Neural cell (in vitro differentiated cells): Measurements from ENCODE around the gene PSMB7. TPM values are rescaled to one million over a fixed set of nuclear protein-coding genes. Genes with fewer than 3 reads are reported as not detected.

Source experiments
- H2AFZ ChIP-seq: fragments of 200-600, 300-800 bp; sonication (generic), shearing (Covaris generic); 2 replicates; pipeline ENCODE4 v1.6.0; 2014; ENCODE audit warnings: low read depth, mild to moderate bottlenecking, antibody characterized with exemption, low read length, moderate library complexity
- H3F3A ChIP-seq: fragments of 200-600 bp; shearing (Covaris generic); 2 replicates; pipeline ENCODE4 v1.6.1; 2016; ENCODE audit warnings: mild to moderate bottlenecking, moderate library complexity, mixed read lengths, antibody characterized with exemption, low read length; ENCODE audit not compliant: insufficient read depth, poor library complexity, severe bottlenecking
- H3K27ac ChIP-seq: fragments of 200-600, 300-800 bp; sonication (generic), shearing (Covaris generic); 2 replicates; pipeline ENCODE4 v1.5.1; 2014; ENCODE audit warnings: mild to moderate bottlenecking, low read length, moderate library complexity
- H3K27me3 ChIP-seq: fragments of 300-800, 200-600 bp; sonication (generic), shearing (Covaris generic); 2 replicates; pipeline ENCODE4 v1.6.0; 2014; ENCODE audit warnings: mild to moderate bottlenecking, low read depth, low read length, moderate library complexity; ENCODE audit not compliant: insufficient read depth
- H3K36me3 ChIP-seq: fragments of 300-800, 200-600 bp; sonication (generic), shearing (Covaris generic); 2 replicates; pipeline ENCODE4 v1.5.1; 2014; ENCODE audit warnings: mild to moderate bottlenecking, antibody characterized with exemption, low read length, moderate library complexity; ENCODE audit not compliant: insufficient read depth
- H3K4me2 ChIP-seq: fragments of 300-800, 200-600 bp; sonication (generic), shearing (Covaris generic); 2 replicates; pipeline ENCODE4 v1.6.0; 2014; ENCODE audit warnings: mild to moderate bottlenecking, low read length
- H3K4me3 ChIP-seq: fragments of 300-800, 200-600 bp; sonication (generic), shearing (Covaris generic); 2 replicates; pipeline ENCODE4 v1.5.1; 2014; ENCODE audit warnings: mild to moderate bottlenecking, low read length, moderate library complexity
- H3K79me2 ChIP-seq: fragments of 200-600 bp; shearing (Covaris generic); replicated peaks from 2 replicates; pipeline ENCODE4 v1.6.0; 2014; ENCODE audit warnings: mild to moderate bottlenecking, low read length, moderate library complexity; ENCODE audit not compliant: insufficient read depth
- H3K9ac ChIP-seq: fragments of 300-800, 200-600 bp; sonication (generic), shearing (Covaris generic); 2 replicates; pipeline ENCODE4 v1.6.1; 2016; ENCODE audit warnings: mild to moderate bottlenecking, low read length, mixed read lengths
- H3K9me2 ChIP-seq: fragments of 200-600 bp; shearing (Covaris generic); 2 replicates; pipeline ENCODE4 v1.6.1; 2016; ENCODE audit warnings: mild to moderate bottlenecking, low read length, mixed read lengths; ENCODE audit not compliant: insufficient read depth
- H3K9me3 ChIP-seq: fragments of 200-600, 300-800 bp; sonication (generic), shearing (Covaris generic); 2 replicates; pipeline ENCODE4 v1.6.1; 2016; ENCODE audit warnings: mild to moderate bottlenecking, mixed run types, low read length, moderate library complexity, mixed read lengths
- H4K20me1 ChIP-seq: fragments of 200-600 bp; shearing (Covaris generic); 2 replicates; pipeline ENCODE4 v1.6.1; 2016; ENCODE audit warnings: mild to moderate bottlenecking, mixed run types; ENCODE audit not compliant: insufficient read depth
- CTCF ChIP-seq: fragments of 450-650 bp; IDR thresholded peaks from 2 replicates; pipeline ENCODE4 v1.5.1; 2014; ENCODE audit warnings: antibody characterized with exemption, mild to moderate bottlenecking, moderate library complexity; ENCODE audit not compliant: poor library complexity, severe bottlenecking
- EP300 ChIP-seq: fragments of 450-650 bp; conservative IDR thresholded peaks from 2 replicates; pipeline ENCODE4 v1.6.1; 2014; ENCODE audit warnings: antibody characterized with exemption, mild to moderate bottlenecking, moderate library complexity; ENCODE audit not compliant: poor library complexity, severe bottlenecking
- EZH2 ChIP-seq: fragments of 200-600, 300-800 bp; shearing (Covaris generic), sonication (generic); IDR thresholded peaks from 2 replicates; pipeline ENCODE4 v1.6.1; 2014; ENCODE audit warnings: antibody characterized with exemption, low read length, borderline replicate concordance, mild to moderate bottlenecking; ENCODE audit not compliant: insufficient read depth, poor library complexity, severe bottlenecking
- MXI1 ChIP-seq: fragments of 450-650 bp; conservative IDR thresholded peaks from 2 replicates; pipeline ENCODE4 v1.6.1; 2014; ENCODE audit warnings: antibody characterized with exemption, mild to moderate bottlenecking; ENCODE audit not compliant: poor library complexity, severe bottlenecking
- POLR2AphosphoS5 ChIP-seq: IDR thresholded peaks from 2 replicates; pipeline ENCODE4 v1.6.1; 2012
- RAD21 ChIP-seq: fragments of 450-650 bp; conservative IDR thresholded peaks from 2 replicates; pipeline ENCODE4 v1.6.1; 2014; ENCODE audit warnings: antibody characterized with exemption, mild to moderate bottlenecking, moderate library complexity
- REST ChIP-seq: IDR thresholded peaks from 2 replicates; pipeline ENCODE4 v1.6.1; 2012; ENCODE audit warnings: borderline replicate concordance
- SMC3 ChIP-seq: fragments of 450-650 bp; conservative IDR thresholded peaks from 2 replicates; pipeline ENCODE4 v1.6.1; 2014; ENCODE audit warnings: antibody characterized with exemption, mild to moderate bottlenecking, moderate library complexity; ENCODE audit not compliant: poor library complexity
- TAF1 ChIP-seq: IDR thresholded peaks from 2 replicates; pipeline ENCODE4 v1.6.1; 2012; ENCODE audit warnings: low read depth
- polyA plus RNA-seq: library from polyadenylated mRNA; depleted of rRNA; stranded (reverse); fragments of >200 nt; gene quantifications from 2 replicates; pipeline ENCODE4 v1.2.3, GENCODE V29; 2014

The PSMB7 gene
- polyA plus RNA-seq, 1 donor from 2014 or later, result 363 TPM

GRCh38 chr9:124439086-124439485 lies 23.8 kb upstream of the PSMB7 start:
- H3K9me2 ChIP-seq, result no peaks in the 10 kb centered on the region

GRCh38 chr9:124438091-124438490 lies 22.8 kb upstream of the PSMB7 start:
- H3K36me3 ChIP-seq, result no peaks in the 10 kb centered on the region
- no peak overlapping the region for H3K9ac ChIP-seq
- no peaks in the 10 kb centered on the region for H3K9me3 ChIP-seq
- no peaks in the 10 kb centered on the region for H3F3A ChIP-seq
- H4K20me1 ChIP-seq, result no peaks in the 10 kb centered on the region
- H3K9me2 ChIP-seq, result no peaks in the 10 kb centered on the region
- no peak overlapping the region for H3K4me2 ChIP-seq
- no peak overlapping the region for H3K27ac ChIP-seq
- no peak overlapping the region for H3K4me3 ChIP-seq
- no peaks in the 10 kb centered on the region for H3K79me2 ChIP-seq
- no peaks in the 10 kb centered on the region for H3K27me3 ChIP-seq
- no peak overlapping the region for H2AFZ ChIP-seq
- TF ChIP-seq REST, result no peak
- TF ChIP-seq SMC3, result no peak
- TF ChIP-seq TAF1, result no peak
- TF ChIP-seq EP300, result no peak
- TF ChIP-seq EZH2, result no peak
- no peak for TF ChIP-seq RAD21
- no peak for TF ChIP-seq POLR2AphosphoS5
- no peak for TF ChIP-seq MXI1

More at GRCh38 chr9:124439086-124439485, 23.8 kb upstream of the PSMB7 start:
- Histone ChIP-seq H3K4me2 (no peak overlapping the region), H3K27ac (no peak overlapping the region), H3K36me3 (no peaks in the 10 kb centered on the region), H2AFZ (no peak overlapping the region), H4K20me1 (no peaks in the 10 kb centered on the region), H3K79me2 (no peaks in the 10 kb centered on the region), H3F3A (no peaks in the 10 kb centered on the region), H3K4me3 (no peak overlapping the region), H3K9me3 (no peaks in the 10 kb centered on the region), H3K27me3 (no peaks in the 10 kb centered on the region), H3K9ac (no peak overlapping the region)
- no peak for TF ChIP-seq POLR2AphosphoS5
- no peak for TF ChIP-seq EP300
- no peak for TF ChIP-seq MXI1
- no peak for TF ChIP-seq EZH2
- TF ChIP-seq RAD21, result no peak
- TF ChIP-seq REST, result no peak
- no peak for TF ChIP-seq CTCF
